IPS DF 4.7 (cell line): Measurements from ENCODE around the gene THPO.

Source experiments
- DNase-seq: peaks from one replicate; pipeline ENCODE4 v3.0.0-alpha.2; 2013; ENCODE audit warnings: low spot score; ENCODE audit errors: extremely low read depth

THPO gene

GRCh38 chr3:184377882-184378445 lies at the start of gene THPO:
Gene THPO, minus strand, starts transcription at chr3:184378207. Its CDS starts 1,948 bp downstream, at chr3:184376259.
- DNase-seq = no peak

- DNase-seq = no peak
Measured at GRCh38 chr3:184426691-184427141, 48.7 kb upstream of the THPO start.

GRCh38 chr3:184423561-184423960 lies 45.6 kb upstream of the THPO start:
- no peak for DNase-seq

- DNase-seq = no peak
Measured at GRCh38 chr3:184419171-184419570, 41.2 kb upstream of the THPO start.

GRCh38 chr3:184417619-184418327 lies 39.8 kb upstream of the THPO start:
- DNase-seq = peak; percentile 49

- DNase-seq = no peak
Measured at GRCh38 chr3:184415203-184415490, 37.1 kb upstream of the THPO start.

- no peak for DNase-seq
Measured at GRCh38 chr3:184414418-184415202, 36.6 kb upstream of the THPO start.

- DNase-seq = no peak
Measured at GRCh38 chr3:184409946-184410500, 32.0 kb upstream of the THPO start.

- DNase-seq = no peak
Measured at GRCh38 chr3:184409331-184409926, 31.4 kb upstream of the THPO start.

GRCh38 chr3:184405075-184406030 lies 27.3 kb upstream of the THPO start:
- no peak for DNase-seq

GRCh38 chr3:184399410-184399809 lies 21.4 kb upstream of the THPO start:
- DNase-seq = no peak

GRCh38 chr3:184395320-184395660 lies 17.3 kb upstream of the THPO start:
- DNase-seq = no peak

GRCh38 chr3:184391266-184391665 lies 13.3 kb upstream of the THPO start:
- DNase-seq = no peak

GRCh38 chr3:184389935-184390528 lies 12.0 kb upstream of the THPO start:
- DNase-seq = no peak

GRCh38 chr3:184389384-184389783 lies 11.4 kb upstream of the THPO start:
- no peak for DNase-seq

- DNase-seq = no peak
Measured at GRCh38 chr3:184388936-184389230, 10.9 kb upstream of the THPO start.

GRCh38 chr3:184388164-184388935 lies 10.3 kb upstream of the THPO start:
- DNase-seq = no peak

GRCh38 chr3:184387174-184387714 lies 9.2 kb upstream of the THPO start:
- DNase-seq = no peak

GRCh38 chr3:184386047-184386806 lies 8.2 kb upstream of the THPO start:
- no peak for DNase-seq
